H9 (cell line): ENCODE results near the gene TGFBRAP1. TPM values are rescaled to one million over a fixed set of nuclear protein-coding genes. Genes with fewer than 3 reads are reported as not detected.

ENCODE experiments used
- DNase-seq: peaks from one replicate; pipeline ENCODE4 v3.0.0-alpha.2; 2017
- H2AFZ ChIP-seq: one replicate; pipeline ENCODE4 v1.6.1; 2013; ENCODE audit warnings: mild to moderate bottlenecking, low read length, control low read depth, moderate library complexity
- H2AK5ac ChIP-seq: 2 replicates; pipeline ENCODE4 v1.6.1; 2013; ENCODE audit warnings: low read length, control low read depth, mixed read lengths; ENCODE audit not compliant: insufficient read length
- H2BK120ac ChIP-seq: one replicate; pipeline ENCODE4 v1.6.1; 2013; ENCODE audit warnings: low read depth, mild to moderate bottlenecking, low read length, control low read depth, inconsistent platforms; ENCODE audit not compliant: poor library complexity, severe bottlenecking
- H2BK12ac ChIP-seq: 2 replicates; pipeline ENCODE4 v1.6.1; 2013; ENCODE audit warnings: low read length, control low read depth, mixed read lengths, low read depth; ENCODE audit not compliant: insufficient read length
- H2BK15ac ChIP-seq: 2 replicates; pipeline ENCODE4 v1.6.1; 2013; ENCODE audit warnings: low read depth, low read length, control low read depth
- H2BK20ac ChIP-seq: one replicate; pipeline ENCODE4 v1.6.1; 2013; ENCODE audit warnings: low read depth, mild to moderate bottlenecking, low read length, control low read depth, inconsistent platforms; ENCODE audit not compliant: poor library complexity, severe bottlenecking
- H2BK5ac ChIP-seq: 2 replicates; pipeline ENCODE4 v1.6.1; 2013; ENCODE audit warnings: low read length, control low read depth, mixed read lengths; ENCODE audit not compliant: insufficient read length
- H3K14ac ChIP-seq: 2 replicates; pipeline ENCODE4 v1.6.1; 2013; ENCODE audit warnings: low read length, control low read depth; ENCODE audit not compliant: insufficient read depth
- H3K18ac ChIP-seq: 2 replicates; pipeline ENCODE4 v1.6.1; 2013; ENCODE audit warnings: low read depth, mild to moderate bottlenecking, mixed read lengths, low read length, control low read depth; ENCODE audit not compliant: insufficient read length
- H3K23ac ChIP-seq: 2 replicates; pipeline ENCODE4 v1.6.1; 2013; ENCODE audit warnings: low read length, control low read depth, mixed read lengths, low read depth; ENCODE audit not compliant: insufficient read length
- H3K23me2 ChIP-seq: 2 replicates; pipeline ENCODE4 v1.6.1; 2013; ENCODE audit warnings: low read depth, mild to moderate bottlenecking, mixed read lengths, low read length, control low read depth; ENCODE audit not compliant: insufficient read length, poor library complexity, severe bottlenecking
- H3K27ac ChIP-seq: 2 replicates; pipeline ENCODE4 v1.5.1; 2013; ENCODE audit warnings: low read length, control low read depth, mixed read lengths, low read depth; ENCODE audit not compliant: insufficient read length
- H3K27me3 ChIP-seq: 2 replicates; pipeline ENCODE4 v1.6.1; 2013; ENCODE audit warnings: low read length, control low read depth, inconsistent platforms; ENCODE audit not compliant: insufficient read depth
- H3K4ac ChIP-seq: 2 replicates; pipeline ENCODE4 v1.6.1; 2013; ENCODE audit warnings: low read depth, mild to moderate bottlenecking, control low read depth, inconsistent platforms, low read length, moderate library complexity
- H3K4me1 ChIP-seq: 2 replicates; pipeline ENCODE4 v1.6.1; 2013; ENCODE audit warnings: low read length, control low read depth, inconsistent platforms; ENCODE audit not compliant: insufficient read depth
- H3K4me2 ChIP-seq: 2 replicates; pipeline ENCODE4 v1.6.1; 2013; ENCODE audit warnings: low read length, control low read depth, mixed read lengths; ENCODE audit not compliant: insufficient read length, insufficient read depth
- H3K56ac ChIP-seq: 2 replicates; pipeline ENCODE4 v1.6.1; 2013; ENCODE audit warnings: low read depth, mild to moderate bottlenecking, mixed read lengths, low read length, control low read depth; ENCODE audit not compliant: insufficient read length
- H3K79me1 ChIP-seq: 2 replicates; pipeline ENCODE4 v1.6.1; 2013; ENCODE audit warnings: low read depth, mild to moderate bottlenecking, moderate library complexity, low read length, control low read depth, inconsistent platforms; ENCODE audit not compliant: insufficient read depth, poor library complexity, severe bottlenecking
- H3K79me2 ChIP-seq: 2 replicates; pipeline ENCODE4 v1.6.1; 2013; ENCODE audit warnings: low read length, control low read depth, inconsistent platforms; ENCODE audit not compliant: insufficient read depth
- H3K9ac ChIP-seq: 2 replicates; pipeline ENCODE4 v1.6.1; 2013; ENCODE audit warnings: low read length, control low read depth, mixed read lengths; ENCODE audit not compliant: insufficient read length; ENCODE audit errors: extremely low read depth
- H3K9me3 ChIP-seq: one replicate; pipeline ENCODE4 v1.6.1; 2013; ENCODE audit warnings: low read depth, low read length, inconsistent platforms; ENCODE audit not compliant: control insufficient read depth
- H3T11ph ChIP-seq: one replicate; pipeline ENCODE4 v1.6.1; 2013; ENCODE audit warnings: mild to moderate bottlenecking, low read length, control low read depth, inconsistent platforms
- H4K20me1 ChIP-seq: one replicate; pipeline ENCODE4 v1.6.1; 2013; ENCODE audit not compliant: control insufficient read depth, insufficient read length, insufficient read depth
- H4K5ac ChIP-seq: 2 replicates; pipeline ENCODE4 v1.6.1; 2013; ENCODE audit warnings: low read depth, mild to moderate bottlenecking, mixed read lengths, low read length, control low read depth; ENCODE audit not compliant: insufficient read length
- H4K8ac ChIP-seq: replicated peaks from 2 replicates; pipeline ENCODE4 v1.6.1; 2013; ENCODE audit warnings: low read length, control low read depth, mixed read lengths, low read depth; ENCODE audit not compliant: insufficient read length
- H4K91ac ChIP-seq: 2 replicates; pipeline ENCODE4 v1.6.1; 2013; ENCODE audit warnings: low read depth, mild to moderate bottlenecking, moderate library complexity, mixed read lengths, low read length, control low read depth; ENCODE audit not compliant: insufficient read length
- H3K27ac Mint-ChIP-seq, 3 experiments: 2 replicates in 2 of 3; 3 replicates in 1 of 3; pipeline ENCODE4 v1.8.0; 2020 to 2021; ENCODE audit warnings: mixed read lengths in 3 of 3, mild to moderate bottlenecking in 1 of 3, moderate library complexity in 1 of 3
- H3K27me3 Mint-ChIP-seq: 2 replicates; pipeline ENCODE4 v1.8.0; 2021; ENCODE audit warnings: low read depth, mild to moderate bottlenecking, moderate library complexity, mixed read lengths
- H3K36me3 Mint-ChIP-seq, 3 experiments: 2 replicates in 2 of 3; 3 replicates in 1 of 3; pipeline ENCODE4 v1.8.0; 2020 to 2021; ENCODE audit warnings: low read depth in 3 of 3, mixed read lengths in 3 of 3; ENCODE audit not compliant: insufficient read depth in 1 of 3
- H3K4me1 Mint-ChIP-seq, 2 experiments: 2 replicates each; pipeline ENCODE4 v1.8.0; 2020; ENCODE audit warnings: mixed read lengths in 2 of 2
- H3K4me3 Mint-ChIP-seq, 2 experiments: 2 replicates in 1 of 2; 3 replicates in 1 of 2; pipeline ENCODE4 v1.8.0; 2020 to 2021; ENCODE audit warnings: mild to moderate bottlenecking in 2 of 2, mixed read lengths in 2 of 2, moderate library complexity in 1 of 2
- H3K9me3 Mint-ChIP-seq, 2 experiments: 2 replicates in 1 of 2; 3 replicates in 1 of 2; pipeline ENCODE4 v1.8.0; 2020; ENCODE audit warnings: mild to moderate bottlenecking in 2 of 2, mixed read lengths in 2 of 2, moderate library complexity in 1 of 2
- CTCF ChIP-seq: fragments of 200-600 bp; sonication (generic); conservative IDR thresholded peaks from 3 replicates; pipeline ENCODE4 v1.8.0; 2021; ENCODE audit warnings: antibody characterized with exemption, mild to moderate bottlenecking
- WGBS: extraction: QIAGEN DNeasy Blood & Tissue Kit; methylation state at CpG from one replicate; pipeline ENCODE4 v1.1.7; 2013; ENCODE audit warnings: missing lambda C conversion rate, low lambda C conversion rate, mixed read lengths; ENCODE audit not compliant: insufficient read length; ENCODE audit errors: extremely low coverage; 5-methylcytosine and 5-hydroxymethylcytosine counted together
- total RNA-seq: library from RNA; stranded (reverse); gene quantifications from 2 replicates; pipeline ENCODE4 v1.2.1, GENCODE V29; 2021

TGFBRAP1 gene
- total RNA-seq, 1 experiment from 2014 or later = 23.6 TPM

GRCh38 chr2:105290981-105291660 is 38.4 kb downstream of the TGFBRAP1 start:
- Histone ChIP-seq H3K79me2 (no peaks in the 10 kb centered on the region), H2AFZ (no peak overlapping the region), H2BK120ac (no peak overlapping the region), H3K4me1 (no peaks in the 10 kb centered on the region), H4K91ac (no peak overlapping the region), H3K27me3 (no peaks in the 10 kb centered on the region), H2BK20ac (no peak overlapping the region), H3T11ph (no peak overlapping the region), H3K18ac (no peak overlapping the region), H3K4me2 (no peak overlapping the region), H2BK12ac (no peak overlapping the region), H3K23ac (no peak overlapping the region), H2AK5ac (no peak overlapping the region), H3K56ac (no peak overlapping the region), H3K23me2 (no peaks in the 10 kb centered on the region), H4K8ac (no peak overlapping the region), H3K27ac (no peak overlapping the region), H3K14ac (no peak overlapping the region), H3K9me3 (no peaks in the 10 kb centered on the region), H3K79me1 (no peaks in the 10 kb centered on the region), H2BK5ac (no peak overlapping the region), H3K9ac (no peak overlapping the region), H3K4ac (no peak overlapping the region), H4K20me1 (no peaks in the 10 kb centered on the region), H2BK15ac (no peak overlapping the region), H4K5ac (no peak overlapping the region)
- no peaks in the 10 kb centered on the region for H3K9me3 Mint-ChIP-seq
- H3K36me3 Mint-ChIP-seq = peaks cover 15 to 56% (median 29%) of the 10 kb centered on the region in 3 experiments; a peak in 6 of 7 replicates
- no peak overlapping the region for H3K4me3 Mint-ChIP-seq
- no peak for TF ChIP-seq CTCF
- H3K27me3 Mint-ChIP-seq = no peaks in the 10 kb centered on the region
- no CpG with 5 or more reads among the region's 6 CpGs for WGBS
- no peak overlapping the region for H3K27ac Mint-ChIP-seq
- DNase-seq = no peak
- H3K4me1 Mint-ChIP-seq = peaks cover 0 to 4% of the 10 kb centered on the region in 2 experiments; a peak in 1 of 4 replicates
